ENCODE data around the gene SH3RF1.
"Not testable (repeated sequence)": the region's sequence is repeated elsewhere in the genome, so short reads cannot be mapped to it uniquely, and the experiment has no call there.

SH3RF1 gene

DNA sequence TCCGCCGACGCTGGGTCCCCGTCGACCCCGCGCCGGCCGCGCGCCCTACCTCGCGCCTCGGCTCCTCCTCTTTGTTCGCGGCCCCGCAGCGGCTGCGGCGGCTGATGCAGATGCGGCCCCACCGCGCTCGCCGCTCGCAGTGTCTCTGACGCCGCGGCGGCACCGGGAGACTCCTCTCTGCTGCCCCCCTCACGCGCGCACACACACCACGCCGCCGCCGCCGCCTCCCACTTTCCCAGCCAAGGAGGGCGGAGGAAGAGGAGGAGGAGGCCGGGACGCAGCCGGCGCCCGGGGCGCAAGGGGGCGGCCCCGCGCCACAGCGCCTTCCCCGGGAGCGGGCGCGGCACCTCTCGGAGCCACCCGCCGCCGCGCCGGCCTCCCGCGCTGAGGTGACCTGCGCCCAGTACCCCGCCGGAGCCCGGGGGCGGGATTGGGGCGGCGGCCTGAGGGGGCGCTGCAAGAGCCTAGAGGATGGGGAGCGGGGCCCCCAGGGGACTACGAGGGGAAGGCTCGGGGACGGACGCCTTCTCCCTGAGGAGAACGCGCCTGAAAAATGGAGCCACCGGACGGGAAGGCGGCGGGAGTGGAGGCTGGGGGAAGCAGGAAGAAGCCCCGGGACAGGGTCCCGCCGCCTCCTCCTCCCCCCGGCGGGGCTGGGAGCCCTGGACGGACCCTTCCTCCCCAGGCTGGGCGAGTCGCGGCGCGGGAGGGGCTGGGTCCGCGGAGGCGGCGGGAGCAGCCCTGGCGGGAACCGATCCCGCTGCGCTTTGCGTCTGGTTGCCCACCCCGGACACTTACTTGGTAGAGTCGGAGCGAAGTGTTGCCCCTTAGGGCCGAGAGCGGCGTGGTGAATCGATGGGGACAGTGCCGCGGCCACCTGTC is at the start of gene SH3RF1:
TSS of gene SH3RF1 (minus strand) at position 147 of the 882 bp plus-strand sequence. CDS start 1,744 bp downstream, outside the sequence.
- no peak for FAIRE-seq

DNA sequence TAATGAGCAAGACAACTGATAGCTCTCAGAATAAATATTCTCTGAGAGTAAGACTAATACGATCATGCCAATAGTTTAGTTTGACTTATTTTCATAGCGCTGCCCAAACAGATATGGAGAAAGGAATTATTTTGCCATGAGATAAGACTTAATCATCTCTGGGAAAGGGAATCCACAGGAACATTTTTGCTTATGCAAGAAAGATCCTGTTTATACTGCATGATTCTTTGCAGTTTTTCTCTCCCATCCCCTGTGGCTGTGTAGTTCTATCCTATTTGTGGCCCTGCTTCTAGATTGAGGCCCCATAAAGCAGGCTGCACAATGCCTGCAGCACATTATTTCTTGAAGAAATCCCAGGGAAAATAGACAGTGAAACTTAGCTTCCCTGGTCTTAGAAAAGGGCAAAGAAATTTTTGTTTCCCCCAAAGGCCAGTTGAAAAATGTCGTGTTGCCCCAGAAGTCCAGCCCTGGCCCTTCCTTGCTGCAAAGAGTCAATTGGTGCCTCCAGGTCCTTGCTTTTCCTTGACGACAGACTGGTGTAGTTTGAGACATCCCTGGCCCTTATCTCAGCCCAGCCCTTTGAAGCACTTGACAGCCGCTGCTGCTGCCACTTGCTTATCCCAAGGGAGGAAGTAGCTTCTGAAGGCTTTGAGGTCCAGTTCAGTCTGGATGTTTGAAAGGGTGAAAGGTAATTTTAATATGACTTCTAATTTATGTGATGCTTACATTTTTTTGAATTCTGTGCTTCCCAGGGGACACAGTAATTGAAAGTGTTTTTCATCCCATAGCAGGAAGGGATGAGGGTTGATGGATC is 45.0 kb upstream of the SH3RF1 start:
- FAIRE-seq = peak; percentile 13

DNA sequence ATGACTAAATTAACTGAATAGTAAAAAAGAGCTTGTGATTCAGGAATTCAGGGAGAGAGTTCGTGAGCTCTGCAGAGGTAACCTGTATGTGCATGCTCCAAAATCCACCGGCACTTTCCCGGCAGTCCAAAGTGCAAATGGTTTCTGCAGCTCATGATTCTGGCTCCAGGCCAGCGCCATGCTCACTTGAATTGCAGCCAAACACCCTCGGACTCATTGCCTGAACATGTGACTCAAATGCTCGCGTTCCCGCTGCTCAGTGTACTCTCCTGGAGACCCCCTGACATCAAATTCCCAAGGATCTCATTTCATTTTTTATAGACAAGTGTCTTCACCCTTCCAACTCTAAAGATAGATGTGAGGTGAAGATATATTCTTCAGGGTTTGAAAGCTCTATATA is 44.1 kb upstream of the SH3RF1 start:
- FAIRE-seq = peak; percentile 30

DNA sequence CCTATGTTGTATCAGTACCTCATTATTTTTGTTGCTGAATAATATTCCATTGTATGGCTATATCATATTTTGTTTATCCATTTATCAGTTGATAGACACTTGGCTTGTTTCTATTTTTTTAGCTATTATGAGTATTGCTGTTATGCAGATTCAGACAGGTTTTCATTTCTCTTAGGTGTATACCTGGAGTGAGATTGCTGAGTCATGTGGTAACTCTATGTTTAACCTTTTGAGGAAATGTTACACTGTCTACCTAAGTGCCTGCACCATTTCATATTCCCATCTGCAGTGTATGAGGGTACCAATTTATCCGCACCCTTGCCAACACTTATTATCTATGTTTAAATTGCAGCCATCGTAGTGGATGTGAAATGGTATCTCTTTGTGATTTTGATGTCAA is 43.0 kb upstream of the SH3RF1 start:
- FAIRE-seq = no peak

DNA sequence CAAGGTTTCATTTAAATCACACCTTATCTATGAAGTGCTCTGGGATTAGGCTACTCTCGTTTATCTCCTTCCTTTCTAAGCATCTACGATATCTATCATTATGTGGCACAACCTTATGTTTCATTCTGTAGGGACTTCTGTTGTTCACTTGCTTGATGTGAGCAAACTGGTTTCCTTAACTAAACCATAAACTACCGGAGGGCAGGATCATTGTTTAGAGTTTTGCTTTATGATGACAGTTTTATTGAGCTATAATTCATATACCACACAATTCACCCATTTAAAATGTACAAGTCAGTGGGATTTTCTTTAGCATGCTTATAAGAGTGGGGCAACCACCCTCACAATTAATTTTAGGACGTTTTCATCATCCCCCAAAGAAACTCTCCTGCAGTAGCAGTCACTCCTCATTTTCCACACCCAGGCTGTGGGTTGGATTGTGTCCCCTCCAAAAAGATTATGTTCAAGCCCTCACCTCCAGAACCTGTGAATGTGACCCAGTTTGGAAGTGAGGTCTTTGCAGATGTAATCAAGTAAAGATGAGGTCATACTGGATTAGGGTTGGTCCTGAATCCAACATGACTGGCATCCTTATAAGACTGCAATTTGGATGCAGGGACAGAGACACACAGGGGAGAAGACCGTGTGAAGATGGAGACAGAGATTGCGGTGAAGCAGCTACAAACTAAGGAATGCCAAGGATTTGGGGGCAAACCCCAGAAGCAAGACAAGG is 42.1 kb upstream of the SH3RF1 start:
- FAIRE-seq = no peak

DNA sequence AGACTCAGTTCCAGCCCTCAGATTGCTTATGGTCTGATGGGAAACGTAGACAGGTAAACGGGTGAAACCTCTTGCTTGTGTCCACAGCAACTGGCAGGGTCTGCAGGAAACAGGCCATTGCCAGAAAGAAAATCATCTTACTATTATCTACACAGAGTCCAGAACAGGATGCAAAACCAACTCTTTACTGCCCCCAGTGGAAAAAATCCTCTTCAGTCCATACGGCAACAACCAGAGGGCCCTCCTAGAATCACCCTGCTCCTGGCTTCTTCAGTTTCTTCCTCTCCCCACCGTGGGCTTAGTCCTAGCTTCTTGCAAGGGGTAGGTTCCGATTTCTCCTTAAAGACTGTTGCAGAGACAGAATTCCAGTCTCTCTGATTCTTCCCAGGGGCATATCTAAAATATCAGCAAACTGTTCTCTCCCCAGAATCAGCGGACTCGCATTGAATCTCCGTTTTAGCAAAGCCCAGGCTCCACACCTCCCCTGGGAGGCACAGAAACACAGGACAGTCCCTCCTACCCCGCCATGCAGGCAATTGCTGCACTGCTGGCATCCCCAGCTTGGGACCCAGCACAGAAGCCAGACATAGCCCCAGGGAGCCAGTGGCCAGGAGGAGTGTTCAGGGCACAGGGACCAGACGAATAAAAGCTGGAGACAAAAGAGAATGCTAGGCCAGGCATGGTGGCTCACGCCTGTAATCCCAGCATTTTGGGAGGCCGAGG is 41.0 kb upstream of the SH3RF1 start:
- FAIRE-seq = no peak

DNA sequence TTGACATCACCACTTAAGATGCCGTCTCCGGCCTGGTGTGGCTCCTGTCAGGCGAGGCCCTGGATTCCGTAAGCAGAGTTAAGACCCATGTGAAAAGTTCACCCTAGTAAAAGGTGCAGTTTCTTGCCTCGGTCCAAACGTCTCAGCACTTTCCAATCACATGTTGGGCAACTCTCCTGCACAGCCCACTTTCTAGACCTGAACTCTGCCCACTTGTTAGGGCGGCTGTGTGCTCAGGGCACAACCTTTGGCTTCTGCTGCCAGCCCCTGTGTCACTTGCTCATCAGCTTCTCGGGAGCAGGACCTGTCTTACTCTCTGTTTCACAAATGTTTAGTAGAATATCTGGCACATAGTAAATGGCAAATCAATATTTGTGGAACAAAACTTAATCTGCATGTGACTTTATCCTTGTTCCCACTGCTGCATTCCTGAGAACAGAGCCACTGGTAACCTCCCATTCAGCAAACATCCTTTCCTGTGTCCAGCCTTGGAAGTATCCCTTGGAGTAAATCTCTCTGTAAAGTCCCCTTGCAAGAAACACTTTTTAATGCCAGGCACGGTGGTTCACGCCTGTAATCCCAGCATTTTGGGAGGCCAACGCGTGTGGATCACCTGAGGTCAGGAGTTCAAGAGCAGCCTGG is 38.7 kb upstream of the SH3RF1 start:
- FAIRE-seq = no peak

DNA sequence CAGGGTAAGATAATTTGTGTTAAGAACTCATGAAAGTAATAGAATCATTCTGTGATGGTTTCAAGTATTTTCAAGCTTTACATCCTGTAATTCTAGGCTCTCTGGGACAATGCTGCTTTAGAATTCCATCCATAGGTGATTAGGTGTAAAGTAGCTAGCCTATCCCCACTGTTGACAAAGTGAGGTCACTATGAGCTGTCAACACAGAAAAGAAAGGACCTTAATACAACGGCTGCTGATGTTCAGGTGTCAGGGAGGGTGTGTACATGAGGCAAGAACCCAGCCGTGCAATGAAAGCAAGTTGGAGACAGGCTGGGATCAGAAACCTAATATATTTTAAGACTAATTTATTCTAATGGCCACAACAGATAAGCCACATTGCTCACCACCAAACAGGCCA is 36.8 kb upstream of the SH3RF1 start:
- FAIRE-seq = no peak

DNA sequence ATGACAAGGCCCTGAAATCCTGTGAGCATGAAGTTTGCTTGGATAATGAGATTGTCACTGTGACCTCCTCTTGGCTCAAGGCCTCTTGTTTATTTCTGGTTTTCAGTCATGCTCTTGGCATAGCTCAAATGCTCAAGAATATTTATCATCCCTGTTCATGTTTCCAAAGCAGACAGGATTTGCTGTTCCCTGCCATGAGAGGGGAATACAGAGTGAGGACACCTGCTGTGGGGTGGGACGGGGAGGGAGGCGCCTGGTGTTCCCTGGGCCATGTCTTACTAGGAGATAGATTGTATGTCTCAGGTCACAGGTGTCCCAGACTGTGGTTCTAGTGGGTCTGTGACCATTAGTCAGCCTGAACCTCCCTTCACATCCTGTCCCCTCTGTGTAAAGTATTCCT is 34.9 kb upstream of the SH3RF1 start:
- no peak for FAIRE-seq

DNA sequence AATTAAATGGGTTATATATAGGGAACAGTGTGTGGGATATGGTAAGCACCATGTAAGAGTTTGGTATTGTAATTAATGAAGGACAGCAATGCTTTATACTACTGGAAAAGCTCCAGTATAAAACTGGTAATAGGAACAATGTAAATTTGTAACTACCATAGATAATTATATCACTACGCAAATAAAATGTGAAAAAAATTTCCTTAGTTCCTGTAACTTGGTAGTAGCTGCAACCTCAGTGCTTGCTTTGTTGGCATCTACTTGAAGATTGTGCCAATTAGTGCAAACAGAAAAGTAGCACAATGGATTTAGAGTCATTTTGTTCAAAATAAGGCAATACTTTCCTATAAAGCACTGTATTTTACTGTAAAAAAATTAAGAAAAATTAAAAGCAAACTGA is 34.4 kb upstream of the SH3RF1 start:
- FAIRE-seq = no peak

DNA sequence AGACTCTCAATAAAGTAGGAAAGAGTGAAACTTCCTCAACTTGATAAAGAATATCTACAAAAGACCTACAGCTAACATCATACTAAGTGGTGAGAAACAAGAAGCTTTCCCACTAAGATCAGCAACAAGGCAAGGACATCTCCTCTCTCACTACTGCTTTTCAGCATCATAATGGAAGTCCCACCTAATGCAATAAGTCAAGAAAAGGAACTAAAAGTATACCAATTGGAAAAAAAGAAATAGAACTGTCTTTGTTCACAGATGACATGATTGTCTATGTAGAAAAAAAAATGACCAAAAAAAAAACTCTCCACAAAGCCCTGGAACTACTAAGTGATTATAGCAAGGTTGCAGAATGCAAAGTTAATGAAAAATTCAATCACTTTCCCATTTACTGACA is 25.1 kb upstream of the SH3RF1 start:
- FAIRE-seq = no peak

DNA sequence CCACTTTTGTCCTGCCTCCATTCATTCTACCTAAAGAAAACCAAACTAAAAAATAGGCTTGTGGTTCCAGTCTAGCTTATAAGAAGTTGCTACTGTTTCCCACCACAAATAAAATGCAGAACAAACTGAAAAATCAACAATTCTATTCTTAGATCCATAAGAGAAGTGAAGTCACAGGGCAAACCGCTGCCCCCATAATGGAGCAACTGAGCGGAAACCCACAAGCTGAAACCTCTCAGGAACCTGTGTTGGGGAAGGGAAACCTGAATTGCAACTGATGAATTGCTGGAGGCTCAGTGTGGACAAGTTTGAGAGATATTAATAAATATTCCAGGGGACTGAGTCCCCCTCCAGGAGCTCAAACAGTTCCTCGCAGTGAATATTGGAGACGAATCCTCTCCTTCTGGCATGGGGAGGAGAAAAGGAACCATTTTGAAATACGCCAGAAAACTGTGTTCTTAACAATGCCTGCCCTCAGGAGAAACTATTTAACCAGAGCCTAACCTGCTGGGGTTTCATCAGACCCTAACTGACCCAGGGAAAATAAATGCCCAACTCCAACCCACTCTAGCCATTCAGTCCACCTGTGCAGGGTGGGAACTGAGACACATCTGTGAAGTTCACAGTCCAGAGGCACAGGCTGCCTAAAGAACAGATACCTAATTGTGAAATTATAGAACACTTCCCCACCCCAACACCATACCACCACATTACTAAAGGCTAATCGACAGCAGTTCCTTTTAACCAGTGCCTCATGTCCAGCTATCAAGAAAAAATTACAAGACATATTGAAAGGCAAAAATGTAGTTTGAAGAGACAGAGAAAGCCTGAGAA is 22.8 kb upstream of the SH3RF1 start:
- no peak for FAIRE-seq

DNA sequence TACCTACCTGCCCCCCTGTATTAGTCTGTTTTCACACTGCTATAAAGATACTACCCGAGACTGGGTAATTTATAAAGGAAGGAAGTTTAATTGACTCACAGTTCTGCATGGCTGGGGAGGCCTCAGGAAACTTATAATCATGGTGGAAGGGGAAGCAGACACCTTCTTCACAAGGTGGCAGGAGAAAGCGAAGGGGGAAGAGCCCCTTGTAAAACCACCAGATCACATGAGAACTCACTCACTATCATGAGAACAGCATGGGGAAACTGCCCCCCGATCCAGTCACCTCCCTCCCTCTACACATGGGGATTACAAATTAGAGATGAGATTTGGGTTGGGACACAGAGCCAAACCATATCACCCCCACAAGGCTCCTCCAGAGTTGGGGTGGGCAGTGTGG is 17.2 kb upstream of the SH3RF1 start:
- FAIRE-seq = not testable (repeated sequence)

DNA sequence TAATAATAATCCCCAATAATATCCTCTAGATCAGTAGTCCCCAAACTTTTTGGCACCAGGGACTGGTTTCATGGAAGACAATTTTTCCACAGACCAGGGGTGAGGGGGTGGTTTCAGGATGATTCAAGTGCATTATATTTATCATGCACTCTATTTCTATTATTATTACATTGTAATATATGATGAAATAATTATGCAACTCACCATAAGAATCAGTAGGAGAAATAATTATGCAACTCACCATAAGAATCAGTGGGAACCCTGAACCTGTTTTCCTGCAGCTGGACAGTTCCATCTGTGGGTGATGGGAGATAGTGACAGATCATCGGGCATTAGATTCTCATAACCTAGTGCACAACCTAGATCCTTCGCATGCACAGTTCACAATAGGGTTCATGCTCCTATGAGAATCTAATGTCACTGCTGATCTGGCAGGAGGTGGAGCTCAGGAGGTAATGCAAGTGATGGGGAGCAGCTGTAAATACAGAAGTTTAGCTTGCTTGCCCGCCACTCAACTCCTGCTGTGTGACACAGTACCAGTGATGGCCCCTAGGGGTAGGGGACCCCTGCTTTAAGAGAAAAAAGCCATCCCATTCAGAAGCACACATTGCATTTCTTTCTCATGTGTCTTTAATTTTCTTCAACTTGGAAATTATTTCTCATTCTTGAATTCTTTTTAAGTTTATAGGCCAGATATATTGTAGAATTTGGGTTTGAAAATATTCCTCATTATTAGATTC is 16.0 kb upstream of the SH3RF1 start:
- no peak for FAIRE-seq

DNA sequence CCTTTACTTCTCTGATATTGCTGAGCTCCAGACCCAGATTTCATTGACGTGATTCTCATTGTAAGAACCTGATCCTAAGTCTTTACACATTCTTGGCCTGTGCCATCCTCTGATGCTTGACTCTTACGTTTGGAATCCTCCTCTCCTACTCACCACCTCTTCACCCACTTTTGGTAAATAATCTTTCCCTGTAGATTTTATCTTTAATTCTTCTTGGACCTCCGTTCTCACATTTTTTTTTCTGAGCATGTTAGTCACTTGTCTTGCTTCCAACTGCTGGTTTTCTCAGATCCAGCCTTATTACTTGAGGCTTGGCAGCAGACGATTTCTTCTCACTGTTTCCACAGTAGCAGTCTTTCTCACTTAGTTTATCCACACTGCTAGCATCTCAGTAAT is 12.4 kb upstream of the SH3RF1 start:
- FAIRE-seq = no peak

DNA sequence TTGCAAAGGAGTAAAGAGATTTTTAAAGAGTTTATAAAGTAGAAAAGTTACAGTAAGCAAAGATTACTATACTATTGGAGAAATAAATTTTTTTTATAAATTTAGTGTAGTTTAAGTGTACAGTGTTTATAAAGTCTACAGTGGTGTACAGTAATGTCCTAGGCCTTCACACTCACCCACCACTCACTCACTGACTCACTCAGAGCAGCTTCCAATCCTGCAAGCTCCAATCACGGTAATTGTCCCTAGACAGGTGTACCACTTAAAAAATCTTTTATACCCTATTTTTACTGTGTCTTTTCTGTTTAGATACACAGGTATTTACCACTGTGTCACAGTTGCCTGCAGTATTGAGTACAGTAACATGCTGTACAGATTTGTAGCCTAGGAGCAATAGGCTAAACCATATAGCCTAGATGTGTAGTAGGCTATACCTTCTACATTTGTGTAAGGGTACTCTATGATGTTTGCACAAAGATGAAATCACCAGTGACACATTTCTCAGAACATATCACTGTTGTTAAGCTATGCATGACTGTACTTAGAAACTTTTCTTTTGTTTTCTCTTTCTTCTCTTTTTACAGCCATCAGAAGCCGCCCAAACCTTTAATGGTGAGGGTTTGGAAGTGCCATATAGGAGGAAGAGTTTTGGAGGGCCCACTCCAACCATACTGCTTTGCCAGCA is 11.8 kb upstream of the SH3RF1 start:
- FAIRE-seq = no peak

DNA sequence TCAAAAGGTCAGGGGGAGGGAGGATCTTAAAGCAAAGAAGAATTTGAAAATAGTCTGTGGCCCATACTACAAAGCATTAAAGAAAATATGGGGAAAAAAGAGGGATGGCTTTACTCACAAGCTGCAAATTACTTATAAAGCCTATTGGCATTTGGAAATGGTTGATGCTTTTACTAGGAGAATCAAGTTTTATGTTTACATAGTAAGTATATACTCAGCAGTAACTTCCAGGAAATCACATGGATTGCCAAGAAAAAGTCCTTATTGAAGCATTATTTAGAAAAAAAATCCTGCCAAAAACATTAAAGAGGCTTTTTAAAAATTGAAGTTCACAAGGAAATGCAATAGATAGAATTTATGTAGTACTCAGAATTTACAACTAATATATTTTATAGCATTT is 8.4 kb upstream of the SH3RF1 start:
- no peak for FAIRE-seq

DNA sequence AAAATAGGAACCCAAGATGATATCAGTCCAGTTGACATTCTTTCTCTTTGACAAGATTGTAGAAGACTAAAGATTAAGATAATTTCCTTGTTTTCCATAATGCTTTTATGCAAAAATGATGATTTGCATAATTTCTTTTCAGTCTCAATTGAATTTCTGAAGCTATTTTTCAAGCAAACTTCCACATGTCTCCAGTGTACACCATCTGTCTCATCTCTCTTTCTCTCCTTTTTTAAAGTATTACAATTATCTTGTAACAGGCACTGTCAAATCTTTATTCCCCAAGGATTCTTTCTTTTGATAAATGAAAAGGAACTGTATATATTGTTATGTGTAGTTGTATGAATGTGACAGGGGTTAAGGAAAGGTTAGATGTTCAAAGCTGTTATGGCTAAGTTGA is 7.9 kb upstream of the SH3RF1 start:
- no peak for FAIRE-seq

DNA sequence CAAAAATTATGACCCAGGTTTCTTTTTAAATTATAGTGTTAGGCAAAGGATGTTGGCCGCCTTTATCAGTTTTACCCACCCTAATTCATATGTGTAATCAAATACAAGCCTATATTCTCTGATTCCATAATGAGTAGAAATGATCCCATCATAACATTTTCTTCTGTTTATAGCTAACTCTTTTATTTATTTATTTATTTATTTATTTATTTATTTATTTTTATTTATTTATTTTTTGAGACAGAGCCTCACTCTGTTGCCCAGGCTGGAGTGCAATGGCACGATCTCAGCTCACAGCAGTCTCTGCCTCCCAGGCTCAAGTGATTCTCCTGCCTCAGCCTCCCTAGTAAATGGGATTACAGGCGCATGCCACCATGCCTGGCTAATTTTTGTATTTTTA is 7.1 kb upstream of the SH3RF1 start:
- not testable (repeated sequence) for FAIRE-seq

DNA sequence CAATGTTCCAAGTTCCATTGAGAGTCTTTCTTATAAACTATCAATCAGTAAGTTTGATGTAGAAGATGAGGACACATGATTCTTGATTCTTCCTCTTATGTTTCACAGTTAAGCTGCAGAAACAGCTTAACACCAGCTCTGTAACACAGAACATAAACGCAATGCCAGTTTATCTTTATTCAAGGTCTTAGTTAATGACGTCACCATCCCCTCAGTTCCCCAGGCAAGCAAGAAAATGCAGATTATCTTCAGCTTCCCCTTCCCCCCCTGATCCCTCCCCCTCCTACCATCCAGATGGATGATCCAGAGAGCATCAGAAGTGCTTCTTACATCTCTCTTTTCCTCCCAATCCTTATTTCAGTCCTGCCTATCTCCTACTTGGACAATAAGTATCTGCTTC is 4.4 kb upstream of the SH3RF1 start:
- no peak for FAIRE-seq
